GM21423 (cell line): Measurements from ENCODE around the gene SAG.

Experiments used
- ATAC-seq: cut with Tn5 transposase; IDR thresholded peaks from one replicate; pipeline ENCODE4 v1.9.1; 2021; ENCODE audit warnings: mild to moderate bottlenecking, moderate library complexity; ENCODE audit not compliant: unreplicated experiment

SAG gene

DNA sequence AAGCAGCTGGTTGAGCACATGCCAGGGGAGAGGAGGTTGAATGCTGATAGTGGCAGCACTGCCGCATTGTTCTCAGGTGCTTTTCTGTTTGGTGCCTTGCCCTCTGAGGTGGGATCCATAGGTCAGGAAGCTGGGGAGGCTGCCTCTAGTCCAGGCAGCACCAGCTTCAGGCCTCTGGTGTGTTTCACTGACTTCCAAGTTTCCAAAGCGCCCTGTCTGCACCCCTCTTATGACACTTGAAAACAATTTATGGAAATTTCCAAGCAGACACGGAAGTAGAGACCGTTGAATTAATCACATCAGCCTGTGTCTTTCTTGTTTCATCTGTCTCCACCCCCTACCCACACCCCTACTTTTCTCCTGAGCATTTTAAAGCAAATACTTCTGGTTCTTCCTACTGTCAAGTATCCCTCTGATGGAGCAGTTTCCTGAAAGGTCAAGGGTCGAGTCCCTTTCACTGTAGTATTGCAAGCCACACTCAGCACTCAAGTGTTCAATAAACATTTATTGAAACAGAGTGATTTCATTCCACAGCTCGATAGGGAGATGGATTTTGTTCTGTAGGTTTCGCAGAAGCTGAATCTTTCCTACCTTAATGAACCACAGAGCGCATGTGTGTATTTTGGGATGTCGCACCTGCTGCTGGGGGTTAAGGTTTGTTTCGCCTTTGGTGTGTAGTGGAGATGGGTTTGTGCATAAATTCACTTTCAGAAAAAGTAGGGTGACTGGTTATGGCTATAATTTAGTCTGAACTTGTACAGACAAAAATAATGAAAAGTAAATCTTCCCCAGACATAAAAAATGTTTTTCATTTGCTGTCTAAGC is 68.1 kb downstream of the SAG start:
- ATAC-seq, result no peak

DNA sequence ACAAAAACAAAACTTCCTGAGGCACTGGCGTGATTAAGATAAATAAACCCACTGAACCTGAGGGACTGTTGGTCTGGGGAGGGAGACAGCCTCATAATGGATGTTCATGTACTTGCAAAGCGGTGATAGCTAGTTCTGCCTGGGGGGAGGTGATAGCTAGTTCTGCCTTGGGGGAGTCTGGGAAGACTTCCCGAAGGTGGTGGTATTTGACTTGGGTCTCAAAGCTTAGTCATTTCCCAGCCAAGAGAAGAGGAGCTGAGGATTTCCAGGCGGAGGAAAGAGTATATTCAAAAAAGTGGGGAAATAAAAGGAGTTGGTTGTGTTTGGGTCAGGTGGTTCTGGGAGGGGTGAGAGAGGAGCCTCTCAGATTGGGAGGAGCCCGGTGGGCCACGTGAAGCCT is 71.4 kb downstream of the SAG start:
- ATAC-seq, result no peak

DNA sequence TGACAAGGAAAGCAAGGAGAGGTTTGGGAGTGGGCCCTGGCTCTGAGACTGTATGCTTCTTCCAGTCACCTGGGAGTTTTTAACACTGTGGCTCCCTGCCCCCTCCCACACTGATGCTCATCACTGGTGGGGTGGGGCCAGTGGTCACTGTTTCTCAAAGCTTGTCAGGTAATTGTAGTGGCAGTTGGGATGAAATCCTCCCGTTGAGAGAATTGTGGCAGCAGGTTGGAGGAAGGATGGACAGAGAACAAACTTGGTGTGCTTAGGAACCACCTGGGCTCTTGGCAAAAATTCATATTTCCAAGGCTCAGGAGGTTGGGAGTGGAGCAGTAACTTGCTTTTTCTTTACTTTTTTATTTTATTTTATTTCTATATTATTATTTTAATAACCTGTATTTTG is 71.8 kb downstream of the SAG start:
- no peak for ATAC-seq

DNA sequence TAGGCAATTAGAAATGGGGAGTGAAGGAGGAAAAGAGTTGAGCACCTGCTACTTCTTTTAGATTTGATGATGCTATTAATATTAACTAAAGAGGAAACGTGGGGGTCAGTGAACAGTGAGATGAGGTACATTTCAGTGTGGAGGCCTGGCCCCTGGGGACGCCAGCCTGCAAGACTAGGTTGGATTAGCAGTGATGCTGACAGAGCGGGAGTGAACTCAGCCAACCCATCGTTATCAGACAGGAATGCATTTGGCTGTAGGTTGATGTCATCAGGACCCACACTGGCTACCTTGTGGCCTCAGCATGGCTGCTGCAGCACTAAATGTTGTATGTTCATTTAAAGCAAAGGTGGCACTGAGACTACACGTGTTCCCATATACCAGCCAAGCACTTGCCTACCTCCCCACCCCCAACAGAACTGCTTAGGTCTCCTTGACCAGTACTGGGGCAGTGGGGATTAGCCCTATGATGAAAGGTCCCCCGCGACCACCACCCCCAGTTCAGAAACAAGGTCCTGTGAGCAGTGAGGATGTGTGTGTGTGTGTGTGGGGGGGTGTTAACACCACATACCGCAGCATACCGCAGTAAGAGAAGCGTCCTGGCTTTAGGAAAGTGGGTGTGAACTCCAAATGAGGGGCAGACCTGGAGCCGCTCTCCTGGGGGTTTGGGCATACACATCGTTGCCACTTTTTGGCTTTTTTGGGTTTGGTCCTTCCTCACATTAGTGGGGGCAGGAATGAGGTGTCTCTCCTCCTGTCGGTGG is 72.7 kb downstream of the SAG start:
- peak; percentile 61 for ATAC-seq

DNA sequence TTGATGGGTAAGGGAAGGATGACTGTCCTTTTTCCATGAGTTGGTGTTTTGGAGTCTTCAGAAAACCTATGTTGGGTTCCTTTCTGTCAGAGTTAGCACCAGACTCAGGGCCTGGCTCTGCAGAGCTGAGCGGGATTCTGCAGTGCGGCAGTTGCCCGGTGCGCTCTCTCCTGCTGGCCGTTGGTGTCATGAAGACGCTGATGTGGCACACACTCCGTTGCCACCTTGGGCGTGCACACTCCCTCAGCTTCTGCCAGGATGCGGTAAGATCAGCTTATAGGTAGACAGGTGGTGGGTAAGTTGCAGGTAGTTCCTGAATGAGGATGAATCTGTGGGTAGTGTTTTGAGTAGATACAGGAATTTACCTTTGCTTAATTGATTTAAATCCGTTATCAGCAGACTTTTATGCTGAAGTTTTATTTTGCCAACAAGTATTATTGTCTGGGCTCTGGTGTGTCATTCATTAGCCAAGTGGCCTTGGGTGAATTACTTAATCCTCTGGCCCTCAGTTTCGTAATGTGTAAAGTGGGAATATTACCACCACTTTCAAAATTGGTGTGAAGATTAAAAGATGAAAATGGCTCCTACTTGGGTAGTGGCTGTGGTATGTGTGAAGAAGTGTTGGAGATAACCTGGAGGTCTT is 73.5 kb downstream of the SAG start:
- no peak for ATAC-seq

DNA sequence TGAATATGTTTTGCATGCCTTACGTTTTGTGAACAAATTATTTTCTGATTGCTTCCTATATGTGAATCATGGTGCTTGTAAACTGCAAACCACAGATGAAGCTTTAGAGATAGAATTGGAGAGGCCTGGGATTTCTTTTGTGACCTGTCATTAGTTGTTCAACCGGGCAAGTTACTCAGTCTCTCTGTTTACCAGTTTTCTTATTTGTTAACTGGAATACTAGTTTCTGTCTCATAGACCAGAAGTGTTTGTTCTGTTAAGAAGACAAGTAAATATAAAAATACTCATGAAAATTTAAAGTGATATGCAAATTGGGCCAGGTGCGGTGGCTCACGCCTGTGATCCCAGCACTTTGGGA is 74.0 kb downstream of the SAG start:
- no peak for ATAC-seq

DNA sequence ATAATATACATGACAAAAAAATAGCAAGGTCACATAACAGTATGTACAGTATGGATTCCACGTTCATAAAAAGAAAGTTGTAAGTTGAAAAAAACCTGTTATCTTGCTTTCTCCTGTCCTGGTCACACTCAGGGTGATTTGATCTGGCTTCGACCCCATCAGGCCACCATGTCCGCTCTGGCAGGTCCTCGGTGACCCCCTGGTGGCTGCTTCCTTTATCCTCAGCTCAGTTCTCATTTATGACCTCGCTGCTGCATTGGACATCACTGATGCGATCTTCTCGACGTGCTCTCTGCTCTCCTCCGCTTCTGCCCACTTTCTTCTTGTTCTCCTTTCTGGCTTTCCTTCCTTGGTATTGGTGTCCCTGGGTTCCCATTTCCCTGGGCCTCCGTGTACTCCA is 76.4 kb downstream of the SAG start:
- no peak for ATAC-seq

DNA sequence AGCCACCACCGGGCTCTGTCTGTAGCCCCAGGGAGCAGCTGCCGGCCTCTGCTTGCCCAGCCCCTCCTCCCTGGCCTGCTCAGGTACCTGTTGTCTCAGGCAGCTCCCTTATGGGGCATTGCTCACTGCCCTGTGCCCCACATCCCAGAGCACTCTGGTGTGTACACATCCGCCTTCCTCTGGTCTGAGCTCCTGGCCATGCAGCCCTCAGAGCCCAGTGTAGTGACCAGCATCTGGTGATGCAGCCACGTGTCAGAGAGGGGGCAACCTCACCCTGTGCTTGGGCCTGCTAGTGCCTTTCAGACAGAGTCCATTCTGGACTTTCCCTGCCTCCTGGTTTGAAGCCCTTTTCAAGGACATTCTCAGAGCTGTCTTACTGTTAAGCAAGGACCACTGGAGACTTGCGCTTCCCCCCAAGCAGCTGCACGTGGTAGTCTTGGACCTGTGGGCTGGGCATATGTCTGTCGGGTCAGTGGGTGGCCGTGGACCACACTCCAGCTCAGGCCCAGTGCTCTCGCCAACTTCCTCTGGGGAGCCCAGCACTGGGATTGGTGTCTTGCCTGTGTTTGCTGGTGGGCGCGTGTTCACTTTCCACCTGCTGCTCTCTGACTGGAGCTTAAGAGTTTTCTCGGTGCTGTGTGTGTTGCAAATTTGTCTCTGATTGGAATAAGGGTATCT is 77.3 kb downstream of the SAG start:
- no peak for ATAC-seq

DNA sequence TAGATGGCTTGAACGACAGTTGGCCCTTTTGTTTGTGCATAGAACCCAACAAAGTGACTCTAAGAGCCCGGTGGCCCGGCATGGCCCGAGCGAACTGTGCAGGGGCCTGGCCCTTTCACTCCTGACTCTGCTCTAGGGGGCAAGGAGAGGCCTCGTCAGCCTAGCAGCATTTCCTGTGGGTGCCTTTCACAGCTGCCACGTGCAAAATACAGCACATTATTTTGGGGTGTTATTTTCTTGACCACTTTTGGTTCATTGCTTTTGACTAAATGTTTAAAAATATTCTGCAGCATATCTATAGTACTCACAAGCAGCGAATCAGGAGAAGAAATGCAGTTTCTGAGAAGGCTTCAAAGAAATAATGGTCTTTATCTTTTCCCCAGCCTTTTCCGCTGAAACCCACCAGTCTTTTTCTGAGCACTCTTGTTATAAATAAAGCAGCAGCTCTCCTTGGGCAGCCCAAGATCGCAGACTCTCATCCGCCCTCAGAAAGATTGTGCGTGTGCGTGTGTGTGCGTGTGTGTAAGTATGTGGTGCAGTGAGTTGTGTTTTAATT is 78.0 kb downstream of the SAG start:
- peak; percentile 57 for ATAC-seq

DNA sequence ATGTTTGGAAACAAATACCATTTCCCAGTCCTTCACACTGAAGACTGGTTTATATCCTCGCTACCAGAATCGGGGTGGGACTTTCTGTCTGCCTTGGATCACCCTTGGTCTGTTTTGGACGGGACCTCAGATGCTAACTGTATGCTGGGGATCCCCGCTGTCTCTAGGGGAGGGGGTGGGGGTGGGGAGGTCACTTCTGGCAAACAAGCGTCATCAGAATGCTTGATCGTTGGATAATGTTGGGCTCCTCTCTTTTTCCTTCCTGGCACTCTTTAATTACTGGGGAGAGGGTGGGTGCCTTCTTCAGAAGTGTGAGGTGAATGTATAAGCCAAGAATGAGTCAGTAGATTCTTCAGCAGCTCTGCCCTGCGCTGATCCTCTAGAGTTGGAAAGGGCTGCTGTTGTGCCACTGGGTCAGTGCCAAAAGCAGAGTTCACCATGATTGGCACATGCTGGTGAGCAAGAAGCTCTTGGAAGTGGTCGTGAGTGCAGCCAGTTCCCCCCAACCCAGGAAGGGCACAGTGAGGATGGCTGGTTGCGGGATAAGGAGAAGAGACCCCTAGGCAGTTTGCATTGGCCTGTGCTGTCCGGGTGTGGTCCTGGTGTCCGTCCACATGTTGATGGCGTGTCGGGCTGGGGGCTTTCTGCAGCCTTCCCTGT is 78.9 kb downstream of the SAG start:
- no peak for ATAC-seq

DNA sequence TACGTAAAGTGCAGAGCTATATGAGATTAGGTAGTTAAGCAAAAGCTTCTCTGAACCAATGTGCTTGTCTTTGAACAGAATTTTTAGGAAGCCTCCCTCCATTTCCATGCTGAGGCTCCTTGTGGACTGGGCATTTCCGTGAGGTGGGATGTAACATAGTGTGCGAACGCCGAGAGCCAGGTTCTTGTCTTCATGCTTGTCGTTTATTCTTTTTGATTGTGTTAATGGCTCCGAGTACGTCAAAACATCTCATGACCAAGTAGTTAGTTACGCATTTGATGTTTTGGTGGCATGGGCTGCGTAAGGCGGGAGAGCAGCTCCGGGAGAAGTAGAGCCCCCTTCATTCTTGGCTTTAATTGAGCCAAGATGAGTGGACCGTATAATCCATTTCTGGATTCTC is 79.6 kb downstream of the SAG start:
- ATAC-seq, result no peak

DNA sequence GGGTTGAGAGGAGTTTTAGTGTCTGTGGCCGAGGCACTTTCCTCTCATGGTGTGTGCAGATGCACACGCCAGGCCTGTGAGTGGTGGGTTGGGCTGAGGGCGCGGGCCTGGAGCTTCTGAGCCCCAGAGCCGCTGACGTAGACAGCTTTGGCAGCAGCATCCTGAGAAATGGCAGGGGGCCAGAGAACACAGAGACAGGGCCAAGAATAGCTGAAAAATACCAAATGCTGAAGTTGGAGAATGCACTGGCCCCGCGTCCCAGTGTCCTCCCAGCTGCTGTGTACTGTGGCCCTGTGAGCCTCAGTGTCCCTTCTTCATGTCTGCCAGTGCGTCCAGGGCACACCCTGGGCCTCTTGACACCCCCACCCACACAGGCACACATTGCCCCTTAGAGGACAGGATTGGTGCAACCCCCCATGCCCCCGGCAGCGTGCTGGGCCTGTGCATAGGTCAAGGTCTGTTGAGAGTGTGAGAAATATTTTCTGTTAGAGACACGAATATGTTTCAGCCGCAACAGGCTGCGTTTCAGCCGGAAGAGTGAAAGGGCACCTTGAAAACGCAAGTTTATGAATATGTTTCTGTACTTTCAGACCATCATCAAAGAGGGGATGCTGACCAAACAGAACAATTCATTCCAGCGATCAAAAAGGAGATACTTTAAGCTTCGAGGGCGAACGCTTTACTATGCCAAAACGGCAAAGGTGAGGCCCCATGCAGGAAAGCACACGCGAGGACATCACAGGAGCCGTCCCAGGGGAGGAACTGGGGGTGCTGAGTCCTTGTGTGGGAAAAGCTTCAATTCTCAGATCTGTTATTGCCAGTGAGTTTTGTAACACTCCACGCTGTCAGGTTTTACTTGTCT is 80.3 kb downstream of the SAG start:
- ATAC-seq, result no peak

DNA sequence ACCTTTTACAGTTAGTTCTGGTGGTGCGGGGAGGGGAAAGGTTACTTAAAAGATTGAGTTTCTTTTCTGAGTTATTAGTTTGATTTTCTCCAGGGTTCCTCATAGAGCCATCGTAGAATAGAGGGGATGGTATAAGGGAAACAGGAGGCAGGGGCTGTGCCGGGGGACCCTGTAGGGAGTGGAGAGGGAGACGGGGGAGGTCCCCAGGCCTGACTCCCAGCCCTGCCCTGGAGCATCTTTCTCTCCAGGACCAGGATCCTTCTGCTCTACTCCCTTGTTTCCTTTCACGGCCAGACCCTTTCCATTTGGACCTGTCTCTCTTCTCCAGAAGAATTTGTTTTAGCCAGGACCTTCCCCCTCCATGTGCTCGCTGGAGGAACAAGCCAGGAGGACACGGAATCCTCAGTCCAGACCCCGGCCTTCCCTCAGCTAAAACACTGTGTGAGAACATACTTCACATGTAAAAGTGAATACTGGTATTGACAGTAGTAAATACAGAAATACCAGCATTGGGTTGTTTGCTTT is 82.0 kb downstream of the SAG start:
- no peak for ATAC-seq

DNA sequence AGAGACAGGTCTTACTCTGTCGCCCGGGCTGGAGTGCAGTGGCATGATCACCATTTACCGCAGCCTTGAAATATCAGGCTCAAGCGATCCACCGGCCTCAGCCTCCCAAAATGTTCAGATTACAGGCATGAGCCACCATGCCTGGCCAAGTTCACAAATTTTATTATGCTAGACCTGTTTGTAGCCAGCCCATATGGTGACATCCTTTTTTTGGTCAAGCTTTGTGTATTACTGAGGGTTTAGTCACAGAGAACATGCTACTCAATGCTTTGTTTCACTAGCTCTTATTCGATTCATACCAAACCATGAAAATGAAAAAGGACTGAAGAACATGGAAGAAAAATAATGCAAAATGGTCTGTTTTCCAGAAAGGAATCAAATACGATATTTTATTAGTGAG is 88.1 kb downstream of the SAG start:
- ATAC-seq, result no peak
